Caco-2 (cell line): ENCODE measurements around the gene PPP2CA. TPM values are rescaled to one million over a fixed set of nuclear protein-coding genes. Genes with fewer than 3 reads are reported as not detected.
"Not testable (repeated sequence)": the region's sequence is repeated elsewhere in the genome, so short reads cannot be mapped to it uniquely, and the experiment has no call there.

Experiments used
- BruUV-seq: library from RNA; stranded (reverse); fragments of 400-500 nt; replicated peaks from 2 replicates; lab custom pipeline; 2021; lab: Mats Ljungman, UMichigan
- CTCF ChIA-PET: fragments of 300-600 bp; sonication (Branson Sonifier 250); formaldehyde crosslinking; loops from one replicate; lab custom pipeline; 2022; ENCODE audit warnings: antibody characterized with exemption; lab: Charles Lee
- POLR2A ChIA-PET: fragments of 300-600 bp; sonication (Branson Sonifier 250); formaldehyde crosslinking; loops from one replicate; lab custom pipeline; 2022; ENCODE audit warnings: antibody characterized with exemption; lab: Charles Lee
- DNase-seq, 2 experiments: peaks; one replicate each; pipeline versions ENCODE4 v3.0.0 to v3.0.0-alpha.2; 2020 to 2022
- H3K27me3 ChIP-seq: replicated peaks from 2 replicates; pipeline ENCODE4 v1.6.0; 2011; ENCODE audit warnings: low read length; ENCODE audit not compliant: control insufficient read depth, insufficient read depth
- H3K36me3 ChIP-seq: 2 replicates; pipeline ENCODE4 v1.5.1; 2011; ENCODE audit warnings: low read length; ENCODE audit not compliant: control insufficient read depth, insufficient read depth
- H3K4me1 ChIP-seq: fragments of 250-450 bp; sonication (Bioruptor Pico); 2 replicates; pipeline ENCODE4 v1.5.1; 2020; ENCODE audit warnings: mild to moderate bottlenecking
- H3K4me3 ChIP-seq: 2 replicates; pipeline ENCODE4 v1.5.1; 2011; ENCODE audit warnings: low read depth, mild to moderate bottlenecking, control low read depth, low read length
- H3K9me3 ChIP-seq: fragments of 250-450 bp; sonication (Bioruptor Pico); 2 replicates; pipeline ENCODE4 v1.5.1; 2020; ENCODE audit warnings: mild to moderate bottlenecking, moderate library complexity
- H3K27ac Mint-ChIP-seq: one replicate; pipeline ENCODE4 v1.8.0; 2022; ENCODE audit warnings: mixed read lengths; ENCODE audit not compliant: unreplicated experiment
- H3K27me3 Mint-ChIP-seq: one replicate; pipeline ENCODE4 v1.8.0; 2022; ENCODE audit warnings: mixed read lengths; ENCODE audit not compliant: insufficient read depth, unreplicated experiment
- H3K36me3 Mint-ChIP-seq: one replicate; pipeline ENCODE4 v1.8.0; 2022; ENCODE audit warnings: mild to moderate bottlenecking, mixed read lengths; ENCODE audit not compliant: insufficient read depth, unreplicated experiment
- H3K4me1 Mint-ChIP-seq: one replicate; pipeline ENCODE4 v1.8.0; 2022; ENCODE audit warnings: low read depth, mixed read lengths; ENCODE audit not compliant: unreplicated experiment
- H3K4me3 Mint-ChIP-seq: one replicate; pipeline ENCODE4 v1.8.0; 2022; ENCODE audit warnings: mild to moderate bottlenecking, moderate library complexity, mixed read lengths; ENCODE audit not compliant: unreplicated experiment
- H3K9me3 Mint-ChIP-seq: one replicate; pipeline ENCODE4 v1.8.0; 2022; ENCODE audit warnings: mixed read lengths; ENCODE audit not compliant: unreplicated experiment
- CTCF ChIP-seq, 2 experiments: fragments of 200-600 bp in 1 of 2; IDR thresholded peaks; 1 replicate in 1 of 2; 2 replicates in 1 of 2; pipeline versions ENCODE4 v1.5.1 to v1.8.0; 2011 to 2022; ENCODE audit warnings: antibody characterized with exemption in 1 of 2, control low read depth in 1 of 2, inconsistent platforms in 1 of 2, low read depth in 1 of 2, low read length in 1 of 2, mild to moderate bottlenecking in 1 of 2, moderate library complexity in 1 of 2; ENCODE audit not compliant: insufficient read depth in 1 of 2, severe bottlenecking in 1 of 2, unreplicated experiment in 1 of 2
- intact Hi-C: fragments of 100-400 bp; cut with micrococcal nuclease; formaldehyde crosslinking; loops from one replicate; pipeline ENCODE4 v1.10.0; 2022; ENCODE audit not compliant: unreplicated experiment
- total RNA-seq: library from RNA; stranded (reverse); gene quantifications from 2 replicates; pipeline ENCODE4 v1.2.3, GENCODE V29; 2022

PPP2CA gene
- total RNA-seq, 1 experiment from 2014 or later = 224 TPM

GRCh38 chr5:134224888-134225779, 739 bp downstream of the PPP2CA start:
- intact Hi-C loops = loop anchor here (5.0 kb wide), 1 partner anchor 147 kb away; the partner anchor contains the start of gene UBE2B
- peak; percentile 64 to 80 for DNase-seq
- BruUV-seq = TSS peak; percentile 34
- peak overlapping the region; percentile 81 for H3K4me3 Mint-ChIP-seq
- Histone ChIP-seq H3K4me1 (peaks cover 21% of the 10 kb centered on the region), H3K36me3 (0 out of 2 replicates have a peak, but pooled peaks cover 2% of the 10 kb centered on the region), H3K4me3 (peak overlapping the region; percentile 96), H3K9me3 (no peaks in the 10 kb centered on the region), H3K27me3 (no peaks in the 10 kb centered on the region)
- H3K27me3 Mint-ChIP-seq = no peaks in the 10 kb centered on the region
- peaks cover 64% of the 10 kb centered on the region for H3K36me3 Mint-ChIP-seq
- H3K27ac Mint-ChIP-seq = peak overlapping the region; percentile 99
- ChIA-PET POLR2A (interaction anchor here (0.6 to 3.1 kb wide), 10 partner anchors 16 to 316 kb away, joined by 3 to 32 read pairs (median 6); partner anchors contain the start of gene SKP1), CTCF (interaction anchor here (0.6 to 2.5 kb wide), 4 partner anchors 12 to 64 kb away, joined by 5 to 14 read pairs (median 7); no protein-coding TSS in a partner anchor)
- peaks cover 34% of the 10 kb centered on the region for H3K4me1 Mint-ChIP-seq
- H3K9me3 Mint-ChIP-seq = no peaks in the 10 kb centered on the region
- peak; percentile 12 to 35 for TF ChIP-seq CTCF (IDR thresholded peaks at IDR 0.05; ENCODE audit: insufficient read depth in 1 of 2, low read depth in 1 of 2, low read length in 1 of 2, severe bottlenecking in 1 of 2, unreplicated experiment in 1 of 2)

- no peaks in the 10 kb centered on the region for H3K9me3 Mint-ChIP-seq
- peak overlapping the region; percentile 99 for H3K27ac Mint-ChIP-seq
- peaks cover 21% of the 10 kb centered on the region for H3K4me1 ChIP-seq
- H3K4me1 Mint-ChIP-seq = peaks cover 39% of the 10 kb centered on the region
- H3K4me3 Mint-ChIP-seq = peak overlapping the region; percentile 81
- no peaks in the 10 kb centered on the region for H3K9me3 ChIP-seq
- POLR2A ChIA-PET = no interaction called here
- no peaks in the 10 kb centered on the region for H3K27me3 Mint-ChIP-seq
- CTCF ChIA-PET = interaction anchor here (1.1 kb wide), 1 partner anchor 36 kb away, joined by 3 read pairs; no protein-coding TSS in a partner anchor
- no peak for TF ChIP-seq CTCF (IDR thresholded peaks at IDR 0.05; ENCODE audit: insufficient read depth in 1 of 2, low read depth in 1 of 2, low read length in 1 of 2, severe bottlenecking in 1 of 2, unreplicated experiment in 1 of 2)
- H3K36me3 ChIP-seq = 0 out of 2 replicates have a peak, but pooled peaks cover 2% of the 10 kb centered on the region
- peak overlapping the region; percentile 96; the same call in 1 of the 2 replicates for H3K4me3 ChIP-seq
- no TSS peak for BruUV-seq
- H3K36me3 Mint-ChIP-seq = peaks cover 76% of the 10 kb centered on the region
- H3K27me3 ChIP-seq = no peaks in the 10 kb centered on the region
- no peak for DNase-seq
- intact Hi-C loops = no loop called here
Measured at GRCh38 chr5:134223406-134224248, 2.2 kb downstream of the PPP2CA start.

- H3K27ac Mint-ChIP-seq, DNase-seq, CTCF ChIA-PET, BruUV-seq, H3K9me3 ChIP-seq, H3K4me3 ChIP-seq, H3K36me3 ChIP-seq, H3K27me3 Mint-ChIP-seq, H3K27me3 ChIP-seq, H3K9me3 Mint-ChIP-seq, intact Hi-C loops: not testable (repeated sequence)
- Mint-ChIP-seq H3K4me1 (peaks cover 31% of the 10 kb centered on the region), H3K36me3 (peaks cover 74% of the 10 kb centered on the region), H3K4me3 (peak overlapping the region; percentile 19)
- POLR2A ChIA-PET = interaction anchor here (0.7 kb wide), 1 partner anchor 205 kb away, joined by 6 read pairs; no protein-coding TSS in a partner anchor
- peaks cover 12% of the 10 kb centered on the region for H3K4me1 ChIP-seq
Measured at GRCh38 chr5:134221690-134222089, 4.2 kb downstream of the PPP2CA start.
